SK-N-DZ (cell line): ENCODE results near the gene DUSP16.
"Not testable (repeated sequence)": the region's sequence is repeated elsewhere in the genome, so short reads cannot be mapped to it uniquely, and the experiment has no call there.

Source experiments
- DNase-seq: peaks from one replicate; pipeline ENCODE4 v3.0.0-alpha.2; 2015; ENCODE audit warnings: low spot score

DUSP16 gene

DNA sequence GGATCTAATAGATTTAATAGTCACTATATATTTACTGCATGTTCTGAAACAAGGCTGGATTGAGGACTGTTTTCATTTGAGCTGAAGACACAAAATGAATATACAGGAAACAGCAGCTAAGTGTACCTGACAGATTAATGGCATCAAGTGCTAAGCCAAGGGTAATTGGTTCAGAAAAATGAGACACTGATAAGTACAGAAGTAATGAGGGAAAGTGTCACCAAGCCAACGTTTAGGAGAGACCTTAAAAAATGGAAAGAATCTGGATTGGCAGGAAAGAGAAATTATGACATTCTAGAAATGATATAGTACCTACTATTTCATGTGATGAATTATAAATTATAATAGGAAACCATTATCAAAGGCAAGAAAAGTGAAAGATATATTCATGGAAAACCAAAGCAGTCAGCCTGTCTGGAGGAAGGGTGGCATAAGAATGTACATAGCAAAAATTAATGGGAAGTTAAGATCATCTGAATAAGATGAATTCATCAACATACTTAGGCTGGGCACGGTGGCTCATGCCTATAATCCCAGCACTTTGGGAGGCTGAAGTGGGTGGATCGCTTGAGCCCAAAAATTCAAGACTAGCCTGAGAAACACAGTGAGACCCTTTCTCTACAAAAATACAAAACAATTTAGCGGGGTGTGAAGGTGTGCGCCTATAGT, 21.0 kb upstream of the DUSP16 start:
- no peak for DNase-seq

DNA sequence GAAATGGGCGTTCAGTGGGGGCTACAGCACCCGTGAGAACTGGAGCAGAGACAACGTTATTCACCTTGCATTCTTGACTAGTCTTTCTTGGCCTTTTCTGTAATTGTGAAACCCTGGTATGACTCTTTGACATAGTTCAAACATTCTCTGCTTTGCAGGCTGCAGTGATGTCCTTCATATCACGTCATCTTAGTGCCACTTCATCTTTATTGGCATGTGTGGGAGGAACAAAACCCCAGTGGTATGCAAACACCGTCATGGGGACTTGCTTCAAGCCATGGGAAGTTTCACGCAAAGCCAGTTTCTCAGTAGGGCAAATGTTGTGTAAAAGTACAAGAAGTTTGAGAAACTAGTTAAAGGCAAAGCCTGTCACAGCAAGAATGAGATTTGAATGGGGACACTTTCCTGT, 20.2 kb upstream of the DUSP16 start:
- no peak for DNase-seq

DNA sequence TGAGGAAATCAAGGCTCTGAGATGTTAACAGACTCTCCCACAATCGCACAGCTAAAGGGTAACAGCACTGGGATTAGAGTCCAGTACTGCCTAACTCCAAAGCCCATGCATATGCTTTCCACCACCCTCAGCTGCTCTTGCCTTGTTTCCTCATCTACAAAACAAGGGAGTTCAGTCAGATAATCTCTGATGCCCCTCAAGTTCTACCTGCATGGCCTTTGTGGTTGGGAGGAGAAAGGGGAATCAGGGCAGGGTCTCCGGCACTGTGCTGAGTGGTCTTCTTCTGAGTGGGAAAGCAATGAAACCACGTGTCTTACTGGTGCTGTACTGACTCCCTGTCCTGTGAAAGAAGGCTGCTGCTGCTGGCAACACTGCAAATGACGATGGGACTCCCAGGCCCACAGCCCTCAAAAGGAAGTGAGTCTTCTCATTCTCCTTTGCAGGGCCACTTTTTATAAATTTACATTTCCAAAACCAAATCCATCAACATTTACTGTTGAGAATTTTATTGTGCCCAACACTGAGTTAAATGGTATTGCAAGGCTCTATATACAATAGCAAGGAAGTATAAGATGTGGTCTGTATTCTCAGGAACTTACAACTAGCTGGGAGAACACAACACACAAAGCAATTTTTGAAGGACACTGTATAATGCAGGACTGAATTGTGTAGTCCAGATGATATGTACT, 19.7 kb upstream of the DUSP16 start:
- DNase-seq = no peak

DNA sequence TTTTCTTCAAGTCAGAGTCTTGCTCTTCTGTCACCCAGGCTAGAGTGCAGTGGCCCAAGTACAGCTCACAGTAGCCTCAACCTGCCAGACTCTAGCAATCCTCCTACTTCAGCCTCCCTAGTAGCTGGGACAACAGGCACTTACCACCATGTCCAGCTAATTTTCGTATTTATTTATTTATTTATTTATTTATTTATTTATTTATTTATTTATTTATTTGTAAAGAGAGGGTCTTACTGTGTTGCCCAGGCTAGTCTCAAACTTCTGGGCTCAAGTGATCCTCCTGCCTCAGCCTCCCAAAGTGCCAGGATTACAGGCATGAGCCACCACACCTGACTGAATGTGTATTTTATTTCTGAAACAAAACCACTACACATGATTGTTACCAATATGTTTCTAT, 18.1 kb upstream of the DUSP16 start:
- not testable (repeated sequence) for DNase-seq

DNA sequence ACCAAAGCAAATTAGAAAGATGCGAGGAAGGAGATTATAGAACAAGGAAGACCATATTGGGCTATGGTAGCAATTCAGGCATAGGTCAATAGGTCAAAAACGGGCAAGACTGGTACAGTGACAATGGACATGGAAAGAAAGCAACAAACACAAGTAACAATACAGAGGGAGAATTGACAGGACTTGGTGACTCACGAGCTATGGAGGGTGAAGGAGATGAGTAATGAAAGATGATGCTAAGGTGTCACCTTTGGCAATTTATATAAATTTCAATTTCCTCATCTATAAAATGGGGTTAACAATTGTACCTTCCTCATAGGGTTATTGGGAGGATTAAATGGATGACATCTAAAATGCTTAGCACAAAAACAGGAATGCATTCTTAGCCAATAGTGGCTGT, 15.1 kb upstream of the DUSP16 start:
- DNase-seq = no peak

DNA sequence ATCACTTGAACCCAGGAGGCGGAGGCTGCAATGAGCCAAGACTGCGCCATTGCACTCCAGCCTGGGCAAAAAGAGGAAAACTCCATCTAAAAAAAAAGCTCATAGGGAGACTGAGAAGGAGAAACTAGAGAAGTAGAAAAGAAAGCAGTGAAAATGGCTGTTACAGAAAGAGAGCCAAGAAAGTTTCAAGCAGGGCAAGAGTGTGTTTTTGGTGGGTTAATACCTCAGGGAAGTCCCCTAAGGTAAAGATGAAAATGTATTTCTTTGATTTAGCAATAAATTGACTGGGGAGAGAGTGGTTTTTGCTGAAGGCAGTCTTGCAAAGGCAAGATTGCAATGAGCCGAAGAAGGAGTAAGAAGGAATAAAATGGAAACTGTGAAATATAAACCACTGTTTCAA, 10.0 kb upstream of the DUSP16 start:
- DNase-seq = no peak

DNA sequence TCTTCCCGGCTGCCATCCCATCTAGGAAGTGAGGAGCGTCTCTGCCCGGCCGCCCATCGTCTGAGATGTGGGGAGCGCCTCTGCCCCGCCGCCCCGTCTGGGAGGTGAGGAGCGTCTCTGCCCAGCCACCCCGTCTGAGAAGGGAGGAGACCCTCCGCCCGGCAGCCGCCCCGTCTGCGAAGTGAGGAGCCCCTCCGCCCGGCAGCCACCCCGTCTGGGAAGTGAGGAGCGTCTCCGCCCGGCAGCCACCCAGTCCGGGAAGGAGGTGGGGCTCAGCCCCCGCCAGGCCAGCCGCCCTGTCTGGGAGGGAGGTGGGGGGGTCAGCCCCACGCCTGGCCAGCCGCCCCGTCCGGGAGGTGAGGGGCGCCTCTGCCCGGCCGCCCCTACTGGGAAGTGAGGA, 3.3 kb upstream of the DUSP16 start:
- not testable (repeated sequence) for DNase-seq

DNA sequence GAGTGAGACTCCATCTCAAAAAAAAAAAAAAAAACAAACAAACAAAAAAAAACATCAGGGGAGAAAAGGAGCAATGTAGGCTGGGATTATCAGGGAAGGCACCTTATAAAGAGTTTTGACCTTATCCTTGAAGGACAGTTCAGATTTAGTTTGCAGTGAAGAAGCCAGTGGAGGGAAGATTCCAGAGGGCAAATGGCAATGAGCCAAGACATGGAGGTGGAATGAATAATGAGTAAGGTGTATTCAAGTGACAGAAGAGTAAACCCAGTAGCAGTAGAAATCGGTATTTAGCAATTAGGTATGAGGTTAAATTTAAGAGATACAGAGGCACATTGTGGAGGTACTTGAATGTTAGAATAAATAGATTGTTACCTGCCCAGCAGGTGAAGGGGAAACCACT, 2.2 kb upstream of the DUSP16 start:
- no peak for DNase-seq

DNA sequence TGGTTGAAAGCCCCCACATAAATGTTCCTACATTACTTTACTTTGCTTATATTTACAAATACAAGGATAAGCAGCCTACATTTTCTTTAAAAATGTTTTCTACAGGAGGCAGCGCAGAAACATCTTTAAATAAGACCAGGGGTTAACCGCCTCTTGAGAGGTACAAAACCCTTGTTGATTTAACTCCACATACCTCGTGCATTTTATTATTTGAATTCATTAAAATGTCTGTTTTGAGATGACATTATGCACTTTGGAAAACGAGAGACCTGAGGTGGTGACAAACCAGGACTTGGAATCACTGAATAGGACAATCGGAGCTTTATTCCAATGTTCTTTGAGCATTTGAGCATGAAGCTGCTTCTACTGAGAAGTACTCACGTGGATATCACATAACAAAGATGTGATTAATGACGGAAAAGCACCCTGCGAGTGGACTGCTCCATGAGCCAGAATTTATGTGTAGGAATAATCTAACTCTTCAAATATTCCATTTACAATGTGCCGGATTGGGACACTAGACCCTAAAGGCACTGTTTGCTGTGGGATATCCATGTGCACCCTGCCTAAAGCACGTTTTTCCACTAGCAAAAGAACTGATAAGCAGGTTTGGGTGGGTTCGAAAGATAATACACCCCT, 746 bp upstream of the DUSP16 start:
- peak; percentile 35 for DNase-seq

DNA sequence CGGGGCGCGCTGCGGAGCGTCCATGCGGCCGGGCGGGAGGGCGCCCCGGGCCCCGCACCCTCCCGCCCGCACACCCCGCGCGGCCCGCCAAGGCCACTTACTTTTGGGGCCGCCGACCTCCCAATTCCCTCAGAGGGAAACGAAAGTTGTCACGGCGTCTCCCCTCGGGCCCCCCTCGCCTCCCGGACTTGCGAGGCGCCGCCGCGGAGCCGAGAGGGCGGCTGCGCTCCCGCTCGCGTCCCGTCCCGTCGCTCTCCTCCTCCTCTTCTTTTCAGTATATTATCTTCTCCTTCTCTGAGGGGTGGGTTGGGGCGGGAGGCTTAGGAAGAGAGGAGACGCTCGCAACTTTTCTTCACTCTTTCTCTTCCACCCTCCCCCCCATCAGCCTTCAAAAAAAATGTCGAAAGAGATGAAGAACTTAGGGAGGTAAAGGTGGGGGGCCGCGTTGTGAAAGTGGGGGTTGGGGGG, 613 bp downstream of the DUSP16 start:
- peak; percentile 35 for DNase-seq

DNA sequence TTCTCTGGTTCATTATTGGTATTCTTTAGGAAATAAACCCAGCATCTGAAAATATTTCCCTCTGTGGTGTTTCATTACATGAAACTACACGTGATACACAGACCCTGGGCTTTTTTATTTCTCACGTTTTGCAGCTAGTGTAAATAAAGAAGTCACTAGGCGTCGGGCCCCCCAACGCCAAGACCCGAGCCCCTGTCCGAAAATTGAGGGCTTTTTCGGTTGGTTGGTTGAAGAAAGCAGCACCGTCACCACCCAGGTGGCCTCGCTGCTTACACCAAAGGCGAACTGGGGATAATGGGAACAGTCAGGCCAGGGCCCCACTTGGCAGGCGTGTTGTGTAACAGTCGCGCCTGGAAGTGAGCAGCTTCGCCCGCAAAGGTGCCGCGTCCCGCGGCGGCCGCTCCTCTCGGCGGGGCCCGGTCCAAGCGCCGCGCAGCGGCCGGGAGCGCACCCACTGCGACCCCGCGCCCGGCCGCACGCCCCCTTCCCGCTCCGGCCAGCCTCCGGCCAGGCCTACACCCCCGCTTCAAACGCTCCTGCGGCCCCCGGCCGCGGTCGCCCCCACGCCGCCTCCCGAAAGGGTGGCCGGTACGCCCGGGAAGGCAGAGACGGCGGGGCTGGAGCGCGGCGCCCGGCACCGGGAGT, 1.2 kb downstream of the DUSP16 start:
- peak; percentile 45 for DNase-seq

DNA sequence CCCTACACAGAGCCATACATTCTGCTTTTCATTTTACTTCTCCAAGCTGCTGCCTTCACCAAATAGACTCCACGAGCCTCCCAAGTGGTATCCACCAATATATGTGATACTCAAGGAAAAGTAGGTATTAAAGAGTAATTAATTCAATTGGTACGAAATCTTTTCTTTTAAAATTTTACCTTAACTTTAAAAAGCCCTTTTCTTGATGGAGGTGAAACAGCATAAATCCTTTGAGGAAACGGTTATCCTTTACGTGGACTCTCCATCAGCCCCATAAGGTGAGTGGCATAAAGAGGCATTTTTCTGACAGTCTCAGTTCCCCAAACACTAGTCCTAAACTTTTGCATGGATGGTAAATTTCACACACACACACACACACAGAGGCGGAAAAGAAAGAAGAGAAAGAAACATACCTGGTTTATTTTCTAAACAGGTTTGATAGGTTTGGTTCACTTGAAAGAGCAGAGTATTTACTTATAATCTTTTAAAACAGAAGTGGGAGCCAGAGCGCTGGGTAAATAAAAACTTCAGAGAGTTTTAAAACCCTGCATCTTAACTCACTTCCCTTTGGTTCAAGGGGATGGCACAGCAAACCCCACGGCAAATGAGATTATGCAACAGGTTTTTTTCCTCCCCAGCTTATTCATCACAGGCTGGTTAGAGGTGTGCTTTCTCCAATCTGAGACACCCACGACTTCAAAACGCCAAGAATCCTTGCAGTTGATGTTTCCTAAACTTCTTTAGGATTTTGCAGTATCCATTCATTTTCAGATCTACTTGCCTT, 1.9 kb downstream of the DUSP16 start:
- peak; percentile 24 for DNase-seq

DNA sequence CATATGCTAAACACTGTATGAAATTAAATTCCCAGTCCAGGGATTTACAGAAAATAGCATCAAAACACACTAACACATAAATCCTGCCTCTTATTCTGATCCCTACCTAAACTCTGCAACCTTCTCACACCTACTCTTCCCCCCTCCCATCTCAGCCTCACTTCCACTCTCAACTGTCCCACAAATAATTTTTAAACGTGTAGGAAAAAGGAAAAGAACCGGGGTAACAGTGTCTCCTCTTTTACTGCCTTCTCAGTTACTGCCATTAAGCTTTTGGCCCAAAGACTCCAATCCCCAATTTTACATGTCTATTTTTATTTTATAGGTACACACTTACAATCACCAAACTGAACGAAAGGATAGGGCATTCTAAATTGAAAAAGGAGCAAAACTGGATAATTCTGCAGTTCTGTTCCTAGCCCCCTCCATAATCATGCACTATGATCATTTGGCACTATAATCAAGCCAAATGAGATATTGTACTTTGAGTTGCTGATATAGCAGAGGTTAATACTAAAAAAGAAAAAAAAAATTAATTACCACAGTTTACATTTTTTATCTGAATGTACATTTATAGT, 2.9 kb downstream of the DUSP16 start:
- DNase-seq = no peak

DNA sequence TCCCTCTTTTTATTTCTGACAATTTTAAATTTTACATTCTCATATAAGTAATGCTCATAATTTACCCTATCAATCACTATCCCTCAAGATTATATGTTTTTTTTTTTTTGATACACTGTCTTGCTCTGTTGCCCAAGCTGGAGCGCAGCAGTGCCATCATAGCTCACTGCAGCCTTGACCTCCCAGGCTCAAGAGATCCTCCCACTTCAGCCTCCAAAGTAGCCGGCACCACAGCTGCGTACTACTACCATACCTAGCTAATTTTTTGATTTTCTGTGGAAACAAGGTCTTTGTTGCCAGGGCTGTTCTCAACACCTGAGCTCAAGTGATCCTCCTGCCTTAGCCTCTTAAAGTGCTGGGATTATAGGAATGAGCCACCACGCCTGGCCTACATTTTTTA, 4.4 kb downstream of the DUSP16 start:
- DNase-seq = no peak

DNA sequence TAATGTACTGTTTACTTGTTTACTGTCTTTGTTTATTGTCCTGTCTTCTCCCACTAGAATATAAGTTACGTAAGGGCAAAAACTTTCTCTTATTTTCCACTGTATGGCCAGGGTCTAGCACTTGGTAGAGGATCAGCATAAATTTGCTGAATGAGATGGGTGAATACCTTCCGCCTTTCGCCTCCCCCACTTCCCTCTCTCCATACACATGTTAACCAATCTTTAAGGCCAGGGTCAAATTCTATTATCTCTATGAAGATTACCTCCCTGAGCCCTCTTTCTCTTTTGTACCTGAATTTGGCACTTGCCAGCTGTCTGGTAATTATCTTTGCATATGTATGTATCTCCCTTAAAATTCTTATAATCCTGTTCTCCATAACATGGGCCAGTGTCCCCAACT, 4.9 kb downstream of the DUSP16 start:
- no peak for DNase-seq

DNA sequence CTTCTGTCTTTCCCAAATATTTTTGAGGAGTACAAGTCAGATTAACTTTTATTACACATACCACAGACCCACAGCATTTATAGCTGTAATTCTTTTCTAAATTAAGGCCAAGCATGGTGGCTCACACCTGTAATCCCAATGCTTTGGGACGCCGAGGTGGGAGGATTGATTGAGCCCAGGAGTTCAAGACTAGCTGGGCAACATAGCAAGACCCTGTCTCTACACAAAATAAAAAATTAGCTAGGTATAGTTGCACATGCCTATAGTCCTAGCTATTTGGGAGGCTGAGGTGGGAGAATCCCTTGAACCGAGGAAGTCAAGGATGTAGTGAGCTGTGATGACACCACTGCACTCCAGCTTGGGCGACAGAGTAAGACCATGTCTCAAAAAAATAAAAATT, 7.0 kb downstream of the DUSP16 start:
- no peak for DNase-seq

DNA sequence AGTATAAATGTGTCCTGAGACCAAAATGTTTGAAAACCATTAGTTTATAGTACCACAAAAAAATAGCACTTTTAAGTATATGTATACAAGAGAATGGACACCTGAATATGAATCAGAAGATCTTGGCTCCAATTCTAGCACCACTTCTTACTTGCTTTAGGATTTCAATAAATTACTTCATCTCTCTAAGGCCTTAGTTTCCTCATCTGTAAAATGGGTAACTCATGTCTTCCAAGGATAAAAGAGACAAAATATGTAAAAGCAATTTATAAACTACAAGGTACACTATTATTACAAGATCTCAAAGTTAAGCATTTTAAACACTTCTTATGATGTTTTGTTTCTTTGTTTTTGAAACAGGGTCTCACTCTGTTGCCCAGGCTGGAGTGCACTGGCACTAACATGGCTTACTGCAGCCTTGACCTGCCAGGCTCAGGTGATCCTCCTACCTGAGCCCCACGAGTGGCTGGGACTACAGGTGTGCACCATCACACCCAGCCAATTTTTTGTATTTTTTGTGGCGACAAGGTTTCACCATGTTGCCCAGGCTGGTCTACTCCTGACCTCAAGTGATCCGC, 9.4 kb downstream of the DUSP16 start:
- no peak for DNase-seq

DNA sequence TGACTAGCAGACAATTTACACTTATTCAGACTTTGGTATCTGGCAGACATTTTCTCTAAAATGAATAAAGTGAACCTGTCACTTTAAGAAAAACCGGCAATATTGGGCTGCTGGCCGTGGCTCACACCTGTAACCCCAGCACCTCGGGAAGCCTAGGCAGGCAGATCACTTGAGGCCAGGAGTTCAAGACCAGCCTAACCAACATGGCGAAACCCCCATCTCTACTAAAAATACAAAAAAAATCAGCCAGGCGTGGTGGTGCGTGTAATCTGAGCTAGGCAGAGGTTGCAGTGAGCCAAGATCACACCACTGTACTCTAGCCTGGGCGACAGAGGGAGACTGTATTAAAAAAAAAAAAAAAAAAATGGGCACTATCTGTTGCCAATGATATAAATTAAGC, 11.5 kb downstream of the DUSP16 start:
- no peak for DNase-seq

DNA sequence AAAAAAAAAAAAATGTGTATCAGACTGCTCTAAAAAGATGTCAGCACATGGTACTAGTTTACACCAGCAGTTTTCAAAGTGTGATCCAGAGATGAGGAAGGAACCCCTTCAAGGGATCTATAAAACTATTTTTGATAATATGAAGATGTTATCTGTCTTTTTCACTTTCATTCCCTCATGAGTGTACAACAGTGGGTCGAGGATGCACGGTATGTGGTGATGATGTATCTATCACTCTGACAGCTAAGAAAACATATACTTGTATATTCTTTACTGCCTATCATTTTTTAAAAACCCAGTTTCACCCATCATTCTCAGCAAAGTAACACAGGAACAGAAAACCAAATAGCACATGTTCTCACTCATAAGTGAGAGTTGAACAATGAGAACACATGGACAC, 12.4 kb downstream of the DUSP16 start:
- no peak for DNase-seq

DNA sequence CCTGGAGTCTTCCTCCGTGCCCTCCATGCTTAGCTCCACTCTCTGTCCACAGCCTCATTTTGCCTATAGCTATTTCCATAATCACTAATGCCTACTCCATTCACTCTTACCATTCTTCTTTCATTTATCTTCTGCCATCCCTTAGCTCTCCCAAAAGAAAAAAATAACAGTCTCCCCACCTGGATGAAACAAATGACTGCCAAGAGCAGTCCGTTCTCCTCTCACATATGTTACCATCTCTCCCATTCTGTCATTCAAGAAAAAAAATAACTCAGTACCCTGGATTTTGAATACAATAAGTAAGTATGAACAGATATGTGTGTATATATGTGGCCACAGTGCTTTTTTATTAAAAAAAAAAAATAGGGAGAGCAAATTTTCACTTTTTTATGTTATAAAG, 13.2 kb downstream of the DUSP16 start:
- no peak for DNase-seq

DNA sequence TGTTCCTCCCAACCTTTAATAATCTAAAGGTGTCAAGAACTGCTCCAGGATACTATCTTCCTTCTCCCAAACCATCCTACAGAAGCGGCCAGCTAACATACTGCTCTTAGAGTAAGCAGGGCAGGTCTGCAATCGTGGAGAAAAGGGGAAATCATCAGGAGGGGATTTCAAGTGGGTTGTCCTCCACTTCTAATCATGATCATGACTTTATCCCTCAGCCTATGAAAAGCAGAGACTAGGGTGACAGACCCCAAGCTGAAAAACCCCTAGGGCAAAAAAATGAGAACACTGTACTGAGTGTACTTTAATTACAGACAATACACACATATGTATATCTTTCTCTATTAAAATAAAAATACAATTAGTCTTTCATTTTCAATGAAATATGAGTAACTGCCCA, 13.9 kb downstream of the DUSP16 start:
- DNase-seq = no peak
